Esophagus muscularis mucosa (tissue), 4 donors: Measurements from ENCODE around the gene DGKD. TPM values are rescaled to one million over a fixed set of nuclear protein-coding genes. Genes with fewer than 3 reads are reported as not detected.
A peak's percentile ranks its signal among the peaks of the same experiment; 100 is the strongest.

Experiments used
- DNase-seq: peaks from one replicate; pipeline ENCODE4 v3.0.0-alpha.2; 2017; ENCODE audit errors: extremely low spot score
- H3K27ac ChIP-seq, 4 donors: fragments of 200-600 bp; sonication (generic); replicated peaks in 1 of 4; 1 replicate in 3 of 4; 2 replicates in 1 of 4; pipeline ENCODE4 v1.5.1; 2016 to 2019; ENCODE audit warnings: mild to moderate bottlenecking in 1 of 4
- H3K27me3 ChIP-seq, 4 donors: fragments of 200-600 bp; sonication (generic); one replicate each; pipeline versions ENCODE4 v1.5.1 to v1.6.0; 2016 to 2019
- H3K36me3 ChIP-seq, 4 donors: fragments of 200-600 bp; sonication (generic); one replicate each; pipeline ENCODE4 v1.5.1; 2016 to 2019
- H3K4me1 ChIP-seq, 4 donors: fragments of 200-600 bp; sonication (generic); one replicate each; pipeline ENCODE4 v1.5.1; 2016 to 2019
- H3K4me3 ChIP-seq, 4 donors: fragments of 200-600 bp; sonication (generic); 1 replicate in 2 of 4; 2 replicates in 2 of 4; pipeline ENCODE4 v1.5.1; 2016 to 2019; ENCODE audit warnings: mild to moderate bottlenecking in 4 of 4, moderate library complexity in 1 of 4
- H3K9me3 ChIP-seq, 4 donors: fragments of 200-600 bp; sonication (generic); 1 replicate in 3 of 4; 2 replicates in 1 of 4; pipeline ENCODE4 v1.5.1; 2016 to 2019
- CTCF ChIP-seq, 3 experiments: fragments of 200-600 bp in 2 of 3; fragments of 450-650 bp in 1 of 3; sonication (generic) in 2 of 3; IDR thresholded peaks; one replicate each; pipeline ENCODE4 v1.5.1; 2017 to 2019; ENCODE audit warnings: antibody characterized with exemption in 3 of 3, mild to moderate bottlenecking in 2 of 3, moderate library complexity in 1 of 3
- EP300 ChIP-seq: sonication (generic); formaldehyde crosslinking; IDR thresholded peaks from one replicate; pipeline ENCODE4 v1.6.1; 2017; ENCODE audit warnings: antibody characterized with exemption
- POLR2A ChIP-seq: fragments of 450-650 bp; IDR thresholded peaks from one replicate; pipeline ENCODE4 v1.6.1; 2017; ENCODE audit warnings: antibody characterized with exemption, moderate library complexity, mild to moderate bottlenecking, low read depth
- POLR2AphosphoS5 ChIP-seq, 2 donors: sonication (generic); formaldehyde crosslinking; IDR thresholded peaks; one replicate each; pipeline ENCODE4 v1.6.1; 2017; ENCODE audit warnings: antibody characterized with exemption in 2 of 2
- WGBS: methylation state at CpG from one replicate; pipeline ENCODE4 v1.1.5; 2018; 5-methylcytosine and 5-hydroxymethylcytosine counted together
- intact Hi-C: fragments of 100-400 bp; cut with DNase I; formaldehyde crosslinking; loops from one replicate; pipeline ENCODE4 v1.15.1; 2023
- total RNA-seq, 4 donors: library from RNA; depleted of rRNA; stranded (reverse); fragments of >200 nt; gene quantifications; one replicate each; pipeline versions ENCODE4 v1.1.0 to v1.2.1, GENCODE V29; 2016

The DGKD gene
- total RNA-seq, 4 donors from 2014 or later = 11.6 to 16.1 (median 13.3) TPM

GRCh38 chr2:233349005-233349998 is 5.0 kb upstream of the DGKD start:
- Histone ChIP-seq H3K27ac (no peak overlapping the region), H3K4me1 (peaks cover 6 to 40% (median 29%) of the 10 kb centered on the region in 4 donors), H3K27me3 (no peaks in the 10 kb centered on the region), H3K36me3 (no peaks in the 10 kb centered on the region), H3K4me3 (no peak overlapping the region), H3K9me3 (no peaks in the 10 kb centered on the region)
- intact Hi-C loops = no loop called here
- DNase-seq = no peak
- TF ChIP-seq POLR2AphosphoS5 (IDR thresholded peaks at IDR 0.05) = peak in 1 of 2 donors; percentile 57
- no peak for TF ChIP-seq CTCF (IDR thresholded peaks at IDR 0.05)
- 65% methylated on average over 15 of the region's 15 CpGs for WGBS

GRCh38 chr2:233350708-233351107 is 3.6 kb upstream of the DGKD start:
- peak in 1 of 3 experiments; percentile 2 for TF ChIP-seq CTCF (IDR thresholded peaks at IDR 0.05)
- peak in 1 of 2 donors; percentile 31 for TF ChIP-seq POLR2AphosphoS5 (IDR thresholded peaks at IDR 0.05)
- TF ChIP-seq POLR2A = no peak
- no peak for TF ChIP-seq EP300
- intact Hi-C loops = no loop called here
- 28% methylated on average over 8 of the region's 8 CpGs for WGBS
- no peak overlapping the region for H3K27ac ChIP-seq
- peaks cover 13 to 48% (median 37%) of the 10 kb centered on the region in 4 donors for H3K4me1 ChIP-seq
- H3K36me3 ChIP-seq = no peaks in the 10 kb centered on the region
- H3K9me3 ChIP-seq = no peaks in the 10 kb centered on the region
- H3K4me3 ChIP-seq = no peak overlapping the region
- no peak for DNase-seq
- H3K27me3 ChIP-seq = no peaks in the 10 kb centered on the region

DNA sequence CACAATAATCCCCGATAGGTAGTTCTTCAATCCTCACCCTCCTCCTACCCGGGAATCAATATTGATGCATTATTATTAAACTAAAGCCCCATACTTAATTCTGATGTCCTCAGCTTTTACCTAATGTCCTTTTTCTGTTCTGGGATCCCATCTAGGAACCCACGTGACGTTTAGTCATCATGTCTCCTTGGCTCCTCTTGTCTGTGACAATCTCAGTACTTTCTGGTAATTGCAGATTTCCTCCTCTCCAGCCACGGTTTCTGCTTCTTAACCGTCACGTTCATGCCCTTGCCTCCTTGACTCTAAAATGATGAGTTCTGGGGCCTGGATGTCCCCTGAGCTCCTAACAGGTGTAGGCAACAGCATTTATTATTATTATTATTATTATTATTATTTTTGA is 2.9 kb upstream of the DGKD start:
- no peaks in the 10 kb centered on the region for H3K27me3 ChIP-seq

GRCh38 chr2:233352141-233352842 is 2.0 kb upstream of the DGKD start:
- Histone ChIP-seq H3K36me3 (no peaks in the 10 kb centered on the region), H3K27ac (no peak overlapping the region), H3K27me3 (no peaks in the 10 kb centered on the region), H3K4me3 (no peak overlapping the region), H3K4me1 (peaks cover 21 to 60% (median 52%) of the 10 kb centered on the region in 4 donors), H3K9me3 (no peaks in the 10 kb centered on the region)
- TF ChIP-seq EP300 (no peak), POLR2AphosphoS5 (IDR thresholded peaks at IDR 0.05) (no peak), POLR2A (no peak), CTCF (IDR thresholded peaks at IDR 0.05) (no peak)
- 95% methylated on average over 22 of the region's 25 CpGs for WGBS
- intact Hi-C loops = no loop called here
- no peak for DNase-seq

More for the DNA sequence above, 2.9 kb upstream of the DGKD start:
- intact Hi-C loops = no loop called here
- TF ChIP-seq POLR2A (no peak), CTCF (IDR thresholded peaks at IDR 0.05) (no peak), EP300 (no peak), POLR2AphosphoS5 (IDR thresholded peaks at IDR 0.05) (no peak)
- DNase-seq = no peak
- Histone ChIP-seq H3K4me1 (peaks cover 17 to 54% (median 44%) of the 10 kb centered on the region in 4 donors), H3K36me3 (no peaks in the 10 kb centered on the region), H3K9me3 (no peaks in the 10 kb centered on the region), H3K4me3 (no peak overlapping the region), H3K27ac (no peak overlapping the region)
- 87% methylated on average over 7 of the region's 7 CpGs for WGBS
